Inflammatory macrophage treated with lipopolysaccharide for 4 hours (primary cell): ENCODE data around the gene WDR45B.
"Not testable (repeated sequence)": the region's sequence is repeated elsewhere in the genome, so short reads cannot be mapped to it uniquely, and the experiment has no call there.

Experiments used
- DNase-seq: peaks from one replicate; pipeline ENCODE4 v3.0.0-alpha.2; 2020

The WDR45B gene

GRCh38 chr17:82577300-82577699, 70.9 kb downstream of the WDR45B start:
- no peak for DNase-seq

GRCh38 chr17:82575581-82576221, 72.5 kb downstream of the WDR45B start:
- not testable (repeated sequence) for DNase-seq

GRCh38 chr17:82574041-82574440, 74.2 kb downstream of the WDR45B start:
- DNase-seq: no peak

GRCh38 chr17:82571855-82572254, 76.4 kb downstream of the WDR45B start:
- DNase-seq: no peak

GRCh38 chr17:82570277-82570676, 78.0 kb downstream of the WDR45B start:
- DNase-seq: no peak

GRCh38 chr17:82569621-82570020, 78.6 kb downstream of the WDR45B start:
- no peak for DNase-seq

GRCh38 chr17:82568997-82569393, 79.2 kb downstream of the WDR45B start:
- DNase-seq: no peak

- DNase-seq: no peak
Observed at GRCh38 chr17:82567286-82567685, 81.0 kb downstream of the WDR45B start.

- DNase-seq: no peak
Observed at GRCh38 chr17:82566129-82566960, 81.9 kb downstream of the WDR45B start.

- DNase-seq: peak; percentile 6
Observed at GRCh38 chr17:82565551-82565950, 82.7 kb downstream of the WDR45B start.
